Measurements from ENCODE around the gene BCL2L13. TPM values are rescaled to one million over a fixed set of nuclear protein-coding genes. Genes with fewer than 3 reads are reported as not detected.

BCL2L13 gene
- total RNA-seq (35.6 and 38.6 TPM in 2 replicates), polyA plus RNA-seq (23.4 and 34.4 TPM in 2 replicates)

- peak within 1 kb of the TSS; percentile 82 for H3K4me2 ChIP-seq
- peaks cover 39% of the 10 kb centered on the region for H3K79me2 ChIP-seq
- H3K27me3 ChIP-seq, result no peaks in the 10 kb centered on the region
- peak within 1 kb of the TSS; percentile 99 for H3K27ac ChIP-seq
- H3K4me1 ChIP-seq (ENCODE audit: insufficient read depth), result peaks cover 21% of the 10 kb centered on the region
- peak; percentile 96 for DNase-seq (ENCODE audit: low spot score)
- 1% methylated on average over 69 of the region's 70 CpGs for WGBS (ENCODE audit: low lambda C conversion rate, missing lambda C conversion rate)
- peak within 1 kb of the TSS; percentile 68 for H2AFZ ChIP-seq
- H3K9me3 ChIP-seq (ENCODE audit: low read depth), result no peaks in the 10 kb centered on the region
- no peaks in the 10 kb centered on the region for H3K36me3 ChIP-seq (replicated peaks; ENCODE audit: insufficient read depth, low read depth)
- TF ChIP-seq EZH2phosphoT487 (IDR thresholded peaks at IDR 0.05; ENCODE audit: low read depth, severe bottlenecking, unreplicated experiment) (no peak), CTCF (IDR thresholded peaks at IDR 0.05; ENCODE audit: poor library complexity) (no peak), EZH2 (IDR thresholded peaks at IDR 0.05; ENCODE audit: borderline replicate concordance) (no peak)
- peak within 1 kb of the TSS; percentile 70 for H3K4me3 ChIP-seq
- H3K9me2 ChIP-seq (replicated peaks; ENCODE audit: insufficient read depth), result no peaks in the 10 kb centered on the region
- H4K20me1 ChIP-seq (ENCODE audit: insufficient read depth, poor library complexity, severe bottlenecking), result no peaks in the 10 kb centered on the region
These were observed at the start of gene BCL2L13 for GRCh38 chr22:17638432-17639246. Gene BCL2L13, plus strand, starts transcription at chr22:17638757. Its CDS starts 16,955 bp downstream, at chr22:17655712.

- TF ChIP-seq EZH2 (IDR thresholded peaks at IDR 0.05; ENCODE audit: borderline replicate concordance), result no peak
- no peak for TF ChIP-seq CTCF (IDR thresholded peaks at IDR 0.05; ENCODE audit: poor library complexity)
- Histone ChIP-seq H4K20me1 (ENCODE audit: insufficient read depth, poor library complexity, severe bottlenecking) (peaks cover 4% of the 10 kb centered on the region), H3K36me3 (replicated peaks; ENCODE audit: insufficient read depth, low read depth) (peaks cover 4% of the 10 kb centered on the region), H2AFZ (no peak overlapping the region), H3K79me2 (no peaks in the 10 kb centered on the region), H3K4me3 (no peak overlapping the region), H3K4me2 (no peak overlapping the region), H3K4me1 (ENCODE audit: insufficient read depth) (no peaks in the 10 kb centered on the region), H3K9me3 (ENCODE audit: low read depth) (no peaks in the 10 kb centered on the region), H3K9me2 (replicated peaks; ENCODE audit: insufficient read depth) (no peaks in the 10 kb centered on the region), H3K27me3 (no peaks in the 10 kb centered on the region), H3K27ac (no peak overlapping the region)
- WGBS (ENCODE audit: low lambda C conversion rate, missing lambda C conversion rate), result 97% methylated on average over 10 of the region's 10 CpGs
- DNase-seq (ENCODE audit: low spot score), result no peak
These were observed 48.7 kb upstream of the BCL2L13 start for GRCh38 chr22:17589810-17590375.

GRCh38 chr22:17590586-17590985 lies 48.0 kb upstream of the BCL2L13 start:
- Histone ChIP-seq H3K27me3 (no peaks in the 10 kb centered on the region), H3K27ac (no peak overlapping the region), H3K4me3 (no peak overlapping the region), H3K9me2 (replicated peaks; ENCODE audit: insufficient read depth) (no peaks in the 10 kb centered on the region), H3K79me2 (no peaks in the 10 kb centered on the region), H3K36me3 (replicated peaks; ENCODE audit: insufficient read depth, low read depth) (peaks cover 4% of the 10 kb centered on the region), H3K4me2 (no peak overlapping the region), H3K4me1 (ENCODE audit: insufficient read depth) (no peaks in the 10 kb centered on the region), H2AFZ (no peak overlapping the region), H4K20me1 (ENCODE audit: insufficient read depth, poor library complexity, severe bottlenecking) (peaks cover 4% of the 10 kb centered on the region), H3K9me3 (ENCODE audit: low read depth) (no peaks in the 10 kb centered on the region)
- WGBS (ENCODE audit: low lambda C conversion rate, missing lambda C conversion rate), result 94% methylated on average over 5 of the region's 5 CpGs
- TF ChIP-seq EZH2phosphoT487 (IDR thresholded peaks at IDR 0.05; ENCODE audit: low read depth, severe bottlenecking, unreplicated experiment) (no peak), EZH2 (IDR thresholded peaks at IDR 0.05; ENCODE audit: borderline replicate concordance) (no peak), CTCF (IDR thresholded peaks at IDR 0.05; ENCODE audit: poor library complexity) (no peak)
- no peak for DNase-seq (ENCODE audit: low spot score)

Measured in hepatocyte (in vitro differentiated cells).